ENCODE results near the gene NHERF2. TPM values are rescaled to one million over a fixed set of nuclear protein-coding genes. Genes with fewer than 3 reads are reported as not detected.

The NHERF2 gene
- polyA plus RNA-seq, 2 of the 4 experiments (the other 2 are of a cell fraction), result 32.3 to 35.0 TPM

DNA sequence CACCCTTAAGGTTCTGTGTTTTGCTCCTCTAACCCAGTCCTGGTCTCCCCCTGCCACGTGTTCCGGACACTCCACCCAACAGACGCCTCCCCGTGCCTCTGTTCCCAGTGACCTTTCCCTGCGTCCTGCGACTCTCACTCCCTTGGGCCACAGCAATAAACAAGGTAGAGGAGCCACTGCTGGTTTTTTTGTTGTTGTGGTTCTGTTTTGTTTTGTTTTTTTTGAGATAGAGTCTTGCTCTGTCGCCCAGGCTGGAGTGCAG lies 10.8 kb upstream of the NHERF2 start:
- POLR2A ChIA-PET, result interaction anchor here (1.1 to 2.3 kb wide), 2 partner anchors 51 to 140 kb away, joined by 4 to 9 read pairs; partner anchors contain the start of genes RPS2 and TRAF7

DNA sequence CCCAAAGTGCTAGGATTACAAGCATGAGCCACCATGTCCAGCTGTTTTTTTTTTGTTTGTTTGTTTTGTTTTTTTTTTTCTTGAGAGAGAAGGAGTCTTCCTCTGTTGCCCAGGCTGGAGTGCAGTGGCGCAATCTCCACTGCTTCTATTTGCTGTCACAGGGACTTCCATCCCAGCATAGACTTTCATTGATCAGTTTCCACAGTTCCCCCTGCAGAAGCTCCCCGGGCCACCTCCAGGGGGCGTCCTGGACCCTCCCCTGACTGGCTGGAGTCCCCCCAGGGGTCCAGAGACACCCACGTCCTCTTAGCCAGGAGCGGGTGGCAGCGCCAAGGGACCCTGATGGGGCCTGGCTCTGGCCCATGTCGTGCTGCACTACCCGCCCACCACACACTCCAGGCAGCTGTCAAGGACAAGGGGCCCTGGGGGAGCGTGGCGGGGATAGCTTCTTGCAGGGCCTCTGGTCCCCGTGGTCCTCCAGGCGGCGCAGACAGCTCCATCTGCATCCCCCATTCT lies 10.2 kb upstream of the NHERF2 start:
- ATAC-seq (peak; percentile 3; a peak in 2 of 6 replicates), FAIRE-seq (no peak), DNase-seq (ENCODE audit: low read depth in 1 of 2, low spot score in 1 of 2) (no peak)
- peak overlapping the region; percentile 74 for H3K4me2 ChIP-seq
- CTCF ChIA-PET, result interaction anchor here (0.6 to 2.3 kb wide), 17 partner anchors 9 to 217 kb away, joined by 3 to 15 read pairs (median 4); partner anchors contain the start of genes NHERF2, NTHL1 and TSC2
- POLR2A ChIA-PET, result interaction anchor here (2.3 kb wide), 1 partner anchor 139 kb away, joined by 9 read pairs; the partner anchor contains the start of gene TRAF7
- no peaks in the 10 kb centered on the region for H3K9me3 ChIP-seq
- WGBS (ENCODE audit: missing lambda C conversion rate), result 69% methylated on average over 9 of the region's 13 CpGs
- peaks cover 28% of the 10 kb centered on the region for H3K4me1 ChIP-seq
- peak overlapping the region; percentile 93 to 94 for H3K27ac ChIP-seq
- TF ChIP-seq CEBPB (IDR thresholded peaks at IDR 0.05) (peak; percentile 32 to 64; a peak in 1 of 4 replicates), MYC (IDR thresholded peaks at IDR 0.05; ENCODE audit: borderline replicate concordance, low read length) (no peak), CTCF (IDR thresholded peaks at IDR 0.05) (peak; percentile 42)
- no peak overlapping the region for H3K4me3 ChIP-seq

More for the DNA sequence above, 10.8 kb upstream of the NHERF2 start:
- ATAC-seq (no peak; a peak in 2 of 6 replicates), DNase-seq (ENCODE audit: low read depth in 1 of 2, low spot score in 1 of 2) (no peak), FAIRE-seq (no peak)
- 0 out of 3 replicates have a peak overlapping the region, but pooled peaks have one; percentile 8 for H3K4me3 ChIP-seq
- peak overlapping the region; percentile 93 to 94 for H3K27ac ChIP-seq
- no peaks in the 10 kb centered on the region for H3K9me3 ChIP-seq
- CTCF ChIA-PET, result interaction anchor here (0.6 to 2.3 kb wide), 12 partner anchors 9 to 218 kb away, joined by 3 to 15 read pairs (median 6); partner anchors contain the start of gene NHERF2
- H3K4me1 ChIP-seq, result peaks cover 29% of the 10 kb centered on the region
- WGBS (ENCODE audit: missing lambda C conversion rate), result 54% methylated on average over 7 of the region's 7 CpGs
- TF ChIP-seq NFE2L2 (conservative IDR thresholded peaks at IDR 0.05; ENCODE audit: low read length) (no peak), RCOR1 (IDR thresholded peaks at IDR 0.05; ENCODE audit: low read depth, low read length) (no peak), ZNF302 (CRISPR knock-in tag; IDR thresholded peaks at IDR 0.05) (peak; percentile 58; the same call in 1 of the 2 replicates), CHD2 (IDR thresholded peaks at IDR 0.05; ENCODE audit: low read length, partially characterized antibody) (no peak), POLR2AphosphoS2 (conservative IDR thresholded peaks at IDR 0.05; ENCODE audit: low read length) (no peak), EHF (CRISPR knock-in tag; IDR thresholded peaks at IDR 0.05) (peak; percentile 86), HOXA7 (CRISPR knock-in tag; IDR thresholded peaks at IDR 0.05) (0 out of 2 replicates have a peak, but pooled peaks have one; percentile 36), HOXB13 (CRISPR knock-in tag; IDR thresholded peaks at IDR 0.05; ENCODE audit: low read depth) (0 out of 2 replicates have a peak, but pooled peaks have one; percentile 47)
- H3K4me2 ChIP-seq, result peak overlapping the region; percentile 74

- Histone ChIP-seq H3K27ac (peak within 1 kb of the TSS in 1 of 2 experiments; percentile 36; a peak in 1 of 6 replicates), H3K9me3 (no peaks in the 10 kb centered on the region), H3K4me3 (no peak within 1 kb of the TSS), H3K4me1 (peaks cover 44% of the 10 kb centered on the region), H3K4me2 (no peak within 1 kb of the TSS)
- no peak for ATAC-seq
- DNase-seq (ENCODE audit: low read depth in 1 of 2, low spot score in 1 of 2), result no peak
- WGBS (ENCODE audit: missing lambda C conversion rate), result 84% methylated on average over 17 of the region's 33 CpGs
- TF ChIP-seq ZFP36 (IDR thresholded peaks at IDR 0.05; ENCODE audit: borderline replicate concordance, partially characterized antibody), result no peak
- TF ChIP-seq NPAS2 (CRISPR knock-in tag; IDR thresholded peaks at IDR 0.05; ENCODE audit: borderline replicate concordance), result no peak
- TF ChIP-seq CBX8 (IDR thresholded peaks at IDR 0.05), result no peak
- TF ChIP-seq RNF2 (IDR thresholded peaks at IDR 0.05; ENCODE audit: borderline replicate concordance, low read depth), result no peak
- no peak for FAIRE-seq
- ChIA-PET CTCF (interaction anchor here (1.4 to 2.4 kb wide), 3 partner anchors 16 to 121 kb away, joined by 3 to 17 read pairs (median 11); no protein-coding TSS in a partner anchor), POLR2A (interaction anchor here (1.3 kb wide), 1 partner anchor 136 kb away, joined by 3 read pairs; the partner anchor contains the start of gene TRAF7)
These were observed 7.2 kb upstream of the NHERF2 start, which contains the start of gene NPW for GRCh38 chr16:2019518-2019920. NPW (plus strand) TSS chr16:2019785.
